SK-N-SH treated with all-trans-retinoic acid at 6 μM for 48 hours (cell line): Measurements from ENCODE around the gene POLE.

ENCODE experiments used
- ATAC-seq: fragments of 200-7000 bp; cut with Tn5 transposase; 3 replicates; pipeline ENCODE4 v1.9.1; 2020; ENCODE audit warnings: mild to moderate bottlenecking, moderate library complexity
- ARNTL ChIP-seq: fragments of 450-650 bp; formaldehyde crosslinking; IDR thresholded peaks from 2 replicates; pipeline ENCODE4 v1.5.0; 2020; ENCODE audit warnings: low read depth, mild to moderate bottlenecking, moderate library complexity, borderline replicate concordance
- BACH2 ChIP-seq: fragments of 250-450 bp; sonication (Bioruptor Pico); IDR thresholded peaks from 2 replicates; pipeline ENCODE4 v1.9.0; 2021; ENCODE audit warnings: mild to moderate bottlenecking, borderline replicate concordance
- CSDC2 ChIP-seq: fragments of 250-450 bp; sonication (Bioruptor Pico); IDR thresholded peaks from 2 replicates; pipeline ENCODE4 v1.5.0; 2020; ENCODE audit warnings: mild to moderate bottlenecking, moderate library complexity
- ESRRG ChIP-seq: fragments of 250-450 bp; sonication (Bioruptor Pico); IDR thresholded peaks from 2 replicates; pipeline ENCODE4 v1.6.1; 2021; ENCODE audit warnings: mild to moderate bottlenecking
- GLIS3 ChIP-seq: fragments of 250-450 bp; sonication (Bioruptor Pico); IDR thresholded peaks from 2 replicates; pipeline ENCODE4 v1.5.0; 2020; ENCODE audit warnings: mild to moderate bottlenecking, moderate library complexity
- PPARA ChIP-seq: fragments of 250-450 bp; sonication (Bioruptor Pico); IDR thresholded peaks from 2 replicates; pipeline ENCODE4 v1.5.0; 2020; ENCODE audit warnings: mild to moderate bottlenecking, borderline replicate concordance
- RARB ChIP-seq: fragments of 250-450 bp; sonication (Bioruptor Pico); IDR thresholded peaks from 2 replicates; pipeline ENCODE4 v1.8.0; 2021; ENCODE audit warnings: mild to moderate bottlenecking, moderate library complexity
- SNAI2 ChIP-seq: fragments of 250-450 bp; sonication (Bioruptor Pico); IDR thresholded peaks from 2 replicates; pipeline ENCODE4 v1.5.0; 2020; ENCODE audit warnings: mild to moderate bottlenecking, moderate library complexity
- TCF4 ChIP-seq: fragments of 250-450 bp; sonication (Bioruptor Pico); IDR thresholded peaks from 2 replicates; pipeline ENCODE4 v1.8.0; 2021; ENCODE audit warnings: mild to moderate bottlenecking, moderate library complexity, borderline replicate concordance
- TOX ChIP-seq: fragments of 250-450 bp; sonication (Bioruptor Pico); IDR thresholded peaks from 2 replicates; pipeline ENCODE4 v1.8.0; 2021; ENCODE audit warnings: mild to moderate bottlenecking, moderate library complexity, borderline replicate concordance
- ZC3H10 ChIP-seq: fragments of 250-450 bp; sonication (Bioruptor Pico); IDR thresholded peaks from 2 replicates; pipeline ENCODE4 v1.5.1; 2021; ENCODE audit warnings: mild to moderate bottlenecking, moderate library complexity
- ZFP3 ChIP-seq: fragments of 250-450 bp; sonication (Bioruptor Pico); IDR thresholded peaks from 2 replicates; pipeline ENCODE4 v1.5.0; 2020; ENCODE audit warnings: mild to moderate bottlenecking, moderate library complexity
- ZFP30 ChIP-seq: fragments of 450-650 bp; formaldehyde crosslinking; IDR thresholded peaks from 2 replicates; pipeline ENCODE4 v1.5.0; 2022; ENCODE audit warnings: mild to moderate bottlenecking, moderate library complexity
- ZNF565 ChIP-seq: fragments of 450-650 bp; formaldehyde crosslinking; conservative IDR thresholded peaks from 2 replicates; pipeline ENCODE4 v1.5.0; 2020; ENCODE audit warnings: low read depth, mild to moderate bottlenecking, moderate library complexity
- ZNF70 ChIP-seq: fragments of 450-650 bp; formaldehyde crosslinking; IDR thresholded peaks from 2 replicates; pipeline ENCODE4 v1.5.0; 2020; ENCODE audit warnings: mild to moderate bottlenecking, moderate library complexity
- ZNF8 ChIP-seq: fragments of 450-650 bp; formaldehyde crosslinking; IDR thresholded peaks from 2 replicates; pipeline ENCODE4 v1.5.0; 2020; ENCODE audit warnings: mild to moderate bottlenecking, moderate library complexity
- TF ChIP-seq, protein P1 (sequence below): fragments of 250-450 bp; sonication (Bioruptor Pico); IDR thresholded peaks from 2 replicates; pipeline ENCODE4 v1.5.0; 2020; ENCODE audit warnings: mild to moderate bottlenecking, moderate library complexity
- TF ChIP-seq, protein P2 (sequence below): fragments of 250-450 bp; sonication (Bioruptor Pico); IDR thresholded peaks from 2 replicates; pipeline ENCODE4 v1.5.1; 2020; ENCODE audit warnings: low read depth, mild to moderate bottlenecking, moderate library complexity
- TF ChIP-seq, protein P3 (sequence below): fragments of 250-450 bp; sonication (Bioruptor Pico); IDR thresholded peaks from 2 replicates; pipeline ENCODE4 v1.8.0; 2021; ENCODE audit warnings: low read depth, mild to moderate bottlenecking, moderate library complexity, borderline replicate concordance
- TF ChIP-seq, protein P4 (sequence below): fragments of 250-450 bp; sonication (Bioruptor Pico); IDR thresholded peaks from 2 replicates; pipeline ENCODE4 v1.8.0; 2020; ENCODE audit warnings: mild to moderate bottlenecking, moderate library complexity, borderline replicate concordance

The POLE gene

DNA sequence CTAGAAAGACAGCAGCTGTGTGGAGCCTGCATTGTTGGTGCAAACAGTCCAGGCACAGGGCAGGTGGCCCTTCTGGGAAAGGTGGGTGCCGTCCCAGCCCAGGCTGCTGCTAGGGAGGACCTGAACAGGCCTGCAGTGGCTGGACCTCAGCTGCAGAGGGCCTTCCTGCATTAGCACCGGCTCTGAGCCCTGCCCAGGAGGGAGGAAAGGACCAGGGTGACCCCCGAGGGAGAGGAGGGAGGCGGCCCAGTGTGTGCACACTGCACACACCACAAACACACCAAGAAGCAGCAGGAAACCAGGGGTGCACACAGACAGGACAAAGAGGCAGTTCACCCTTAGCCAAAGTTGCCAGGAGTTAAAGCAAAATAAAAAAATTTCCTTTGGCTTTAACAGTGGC, 15.5 kb upstream of the POLE start (continued):
- TF ChIP-seq, protein P1, sequence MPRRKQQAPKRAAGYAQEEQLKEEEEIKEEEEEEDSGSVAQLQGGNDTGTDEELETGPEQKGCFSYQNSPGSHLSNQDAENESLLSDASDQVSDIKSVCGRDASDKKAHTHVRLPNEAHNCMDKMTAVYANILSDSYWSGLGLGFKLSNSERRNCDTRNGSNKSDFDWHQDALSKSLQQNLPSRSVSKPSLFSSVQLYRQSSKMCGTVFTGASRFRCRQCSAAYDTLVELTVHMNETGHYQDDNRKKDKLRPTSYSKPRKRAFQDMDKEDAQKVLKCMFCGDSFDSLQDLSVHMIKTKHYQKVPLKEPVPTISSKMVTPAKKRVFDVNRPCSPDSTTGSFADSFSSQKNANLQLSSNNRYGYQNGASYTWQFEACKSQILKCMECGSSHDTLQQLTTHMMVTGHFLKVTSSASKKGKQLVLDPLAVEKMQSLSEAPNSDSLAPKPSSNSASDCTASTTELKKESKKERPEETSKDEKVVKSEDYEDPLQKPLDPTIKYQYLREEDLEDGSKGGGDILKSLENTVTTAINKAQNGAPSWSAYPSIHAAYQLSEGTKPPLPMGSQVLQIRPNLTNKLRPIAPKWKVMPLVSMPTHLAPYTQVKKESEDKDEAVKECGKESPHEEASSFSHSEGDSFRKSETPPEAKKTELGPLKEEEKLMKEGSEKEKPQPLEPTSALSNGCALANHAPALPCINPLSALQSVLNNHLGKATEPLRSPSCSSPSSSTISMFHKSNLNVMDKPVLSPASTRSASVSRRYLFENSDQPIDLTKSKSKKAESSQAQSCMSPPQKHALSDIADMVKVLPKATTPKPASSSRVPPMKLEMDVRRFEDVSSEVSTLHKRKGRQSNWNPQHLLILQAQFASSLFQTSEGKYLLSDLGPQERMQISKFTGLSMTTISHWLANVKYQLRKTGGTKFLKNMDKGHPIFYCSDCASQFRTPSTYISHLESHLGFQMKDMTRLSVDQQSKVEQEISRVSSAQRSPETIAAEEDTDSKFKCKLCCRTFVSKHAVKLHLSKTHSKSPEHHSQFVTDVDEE (CRISPR knock-in tag) = no peak
- TF ChIP-seq ZFP3 (CRISPR knock-in tag) (no peak), SNAI2 (no peak)
- TF ChIP-seq, protein P2, sequence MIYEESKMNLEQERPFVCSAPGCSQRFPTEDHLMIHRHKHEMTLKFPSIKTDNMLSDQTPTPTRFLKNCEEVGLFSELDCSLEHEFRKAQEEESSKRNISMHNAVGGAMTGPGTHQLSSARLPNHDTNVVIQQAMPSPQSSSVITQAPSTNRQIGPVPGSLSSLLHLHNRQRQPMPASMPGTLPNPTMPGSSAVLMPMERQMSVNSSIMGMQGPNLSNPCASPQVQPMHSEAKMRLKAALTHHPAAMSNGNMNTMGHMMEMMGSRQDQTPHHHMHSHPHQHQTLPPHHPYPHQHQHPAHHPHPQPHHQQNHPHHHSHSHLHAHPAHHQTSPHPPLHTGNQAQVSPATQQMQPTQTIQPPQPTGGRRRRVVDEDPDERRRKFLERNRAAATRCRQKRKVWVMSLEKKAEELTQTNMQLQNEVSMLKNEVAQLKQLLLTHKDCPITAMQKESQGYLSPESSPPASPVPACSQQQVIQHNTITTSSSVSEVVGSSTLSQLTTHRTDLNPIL (CRISPR knock-in tag) = no peak

DNA sequence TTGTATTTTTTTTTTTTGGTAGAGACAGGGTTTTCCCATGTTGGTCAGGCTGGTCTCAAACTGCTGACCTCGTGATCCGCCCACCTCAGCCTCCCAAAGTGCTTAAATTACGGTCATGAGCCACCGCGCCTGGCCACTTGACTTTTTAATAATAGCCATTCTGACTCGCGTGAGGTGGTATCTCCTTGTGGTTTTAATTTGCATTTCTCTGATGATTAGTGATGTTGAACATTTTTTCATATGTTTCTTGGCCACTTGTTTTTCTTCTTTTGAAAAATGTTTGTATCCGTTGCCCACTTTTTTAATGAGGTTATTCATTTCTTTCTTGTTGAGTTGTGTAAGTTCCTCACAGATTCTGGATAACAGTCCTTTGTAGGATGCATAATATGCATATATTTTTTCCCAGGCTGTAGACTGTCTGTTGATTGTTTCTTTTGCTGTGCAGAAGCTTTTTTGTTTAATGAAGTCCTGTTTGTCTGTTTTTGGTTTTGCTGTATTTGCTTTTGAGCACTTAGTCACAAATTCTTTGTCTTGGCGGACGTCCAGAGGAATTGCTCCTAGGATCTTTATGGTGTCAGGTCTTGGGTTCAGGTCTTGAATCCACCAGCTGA, 13.2 kb upstream of the POLE start:
- TF ChIP-seq SNAI2 (no peak), GLIS3 (CRISPR knock-in tag) (no peak), BACH2 (no peak), ZFP3 (CRISPR knock-in tag) (no peak), PPARA (no peak), RARB (CRISPR knock-in tag) (no peak), ARNTL (CRISPR knock-in tag) (no peak), ESRRG (CRISPR knock-in tag) (no peak), TOX (CRISPR knock-in tag) (no peak), ZNF565 (CRISPR knock-in tag) (no peak), ZNF8 (CRISPR knock-in tag) (no peak)
- TF ChIP-seq, protein P3, sequence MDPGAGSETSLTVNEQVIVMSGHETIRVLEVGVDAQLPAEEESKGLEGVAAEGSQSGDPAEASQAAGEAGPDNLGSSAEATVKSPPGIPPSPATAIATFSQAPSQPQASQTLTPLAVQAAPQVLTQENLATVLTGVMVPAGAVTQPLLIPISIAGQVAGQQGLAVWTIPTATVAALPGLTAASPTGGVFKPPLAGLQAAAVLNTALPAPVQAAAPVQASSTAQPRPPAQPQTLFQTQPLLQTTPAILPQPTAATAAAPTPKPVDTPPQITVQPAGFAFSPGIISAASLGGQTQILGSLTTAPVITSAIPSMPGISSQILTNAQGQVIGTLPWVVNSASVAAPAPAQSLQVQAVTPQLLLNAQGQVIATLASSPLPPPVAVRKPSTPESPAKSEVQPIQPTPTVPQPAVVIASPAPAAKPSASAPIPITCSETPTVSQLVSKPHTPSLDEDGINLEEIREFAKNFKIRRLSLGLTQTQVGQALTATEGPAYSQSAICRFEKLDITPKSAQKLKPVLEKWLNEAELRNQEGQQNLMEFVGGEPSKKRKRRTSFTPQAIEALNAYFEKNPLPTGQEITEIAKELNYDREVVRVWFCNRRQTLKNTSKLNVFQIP = no peak
- TF ChIP-seq, protein P2 (CRISPR knock-in tag) = no peak
- TF ChIP-seq, all 23 proteins: peak for 0
- peak; percentile 25 for ATAC-seq

DNA sequence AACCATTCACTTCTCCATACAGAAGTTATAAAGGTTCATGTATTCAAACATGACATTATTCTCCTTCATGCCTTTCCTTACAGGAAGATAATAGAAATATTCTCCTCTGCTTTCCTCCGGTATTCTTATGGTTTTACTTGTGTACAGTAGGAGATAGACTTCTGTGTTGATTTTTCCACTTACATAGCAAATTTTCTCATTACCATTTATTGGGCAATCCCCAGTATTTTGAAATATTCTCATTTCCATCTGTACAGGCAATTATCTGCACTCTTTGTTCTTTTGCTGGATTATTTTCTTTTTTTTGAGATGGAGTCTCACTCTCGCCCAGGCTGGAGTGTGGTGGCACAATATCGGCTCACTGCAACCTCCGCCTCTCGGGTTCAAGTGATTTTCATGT, 11.2 kb upstream of the POLE start:
- no peak for ATAC-seq
- TF ChIP-seq ZNF565 (CRISPR knock-in tag) (no peak), ZC3H10 (CRISPR knock-in tag) (no peak), ZFP30 (CRISPR knock-in tag) (no peak), GLIS3 (CRISPR knock-in tag) (no peak), CSDC2 (CRISPR knock-in tag) (no peak), PPARA (no peak), SNAI2 (no peak), ZNF8 (CRISPR knock-in tag) (no peak), ZNF70 (CRISPR knock-in tag) (no peak), TCF4 (no peak), ESRRG (CRISPR knock-in tag) (no peak)
- TF ChIP-seq, protein P1 (CRISPR knock-in tag) = no peak
- TF ChIP-seq, protein P4, sequence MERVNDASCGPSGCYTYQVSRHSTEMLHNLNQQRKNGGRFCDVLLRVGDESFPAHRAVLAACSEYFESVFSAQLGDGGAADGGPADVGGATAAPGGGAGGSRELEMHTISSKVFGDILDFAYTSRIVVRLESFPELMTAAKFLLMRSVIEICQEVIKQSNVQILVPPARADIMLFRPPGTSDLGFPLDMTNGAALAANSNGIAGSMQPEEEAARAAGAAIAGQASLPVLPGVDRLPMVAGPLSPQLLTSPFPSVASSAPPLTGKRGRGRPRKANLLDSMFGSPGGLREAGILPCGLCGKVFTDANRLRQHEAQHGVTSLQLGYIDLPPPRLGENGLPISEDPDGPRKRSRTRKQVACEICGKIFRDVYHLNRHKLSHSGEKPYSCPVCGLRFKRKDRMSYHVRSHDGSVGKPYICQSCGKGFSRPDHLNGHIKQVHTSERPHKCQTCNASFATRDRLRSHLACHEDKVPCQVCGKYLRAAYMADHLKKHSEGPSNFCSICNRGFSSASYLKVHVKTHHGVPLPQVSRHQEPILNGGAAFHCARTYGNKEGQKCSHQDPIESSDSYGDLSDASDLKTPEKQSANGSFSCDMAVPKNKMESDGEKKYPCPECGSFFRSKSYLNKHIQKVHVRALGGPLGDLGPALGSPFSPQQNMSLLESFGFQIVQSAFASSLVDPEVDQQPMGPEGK (CRISPR knock-in tag) = no peak
- TF ChIP-seq, protein P2 (CRISPR knock-in tag) = no peak
- TF ChIP-seq, protein P3 = no peak
